Suprapubic skin (tissue), 4 donors: ENCODE data around the gene FSTL3. TPM values are rescaled to one million over a fixed set of nuclear protein-coding genes. Genes with fewer than 3 reads are reported as not detected.

Experiments
- DNase-seq, 2 donors: peaks; one replicate each; pipeline ENCODE4 v3.0.0-alpha.2; 2019; ENCODE audit warnings: low spot score in 2 of 2
- H3K27ac ChIP-seq: fragments of 200-600 bp; sonication (generic); one replicate; pipeline ENCODE4 v1.5.1; 2019
- H3K27me3 ChIP-seq: fragments of 200-600 bp; sonication (generic); one replicate; pipeline ENCODE4 v1.5.1; 2019
- H3K36me3 ChIP-seq: fragments of 200-600 bp; sonication (generic); one replicate; pipeline ENCODE4 v1.5.1; 2019
- H3K4me1 ChIP-seq: fragments of 200-600 bp; sonication (generic); one replicate; pipeline ENCODE4 v1.5.1; 2019
- H3K4me3 ChIP-seq: fragments of 200-600 bp; sonication (generic); one replicate; pipeline ENCODE4 v1.5.1; 2019; ENCODE audit warnings: mild to moderate bottlenecking
- H3K9me3 ChIP-seq: fragments of 200-600 bp; sonication (generic); one replicate; pipeline ENCODE4 v1.5.1; 2019
- EP300 ChIP-seq: sonication (generic); formaldehyde crosslinking; IDR thresholded peaks from one replicate; pipeline ENCODE4 v1.6.1; 2017; ENCODE audit warnings: antibody characterized with exemption
- POLR2A ChIP-seq, 2 donors: fragments of 450-650 bp; IDR thresholded peaks; one replicate each; pipeline ENCODE4 v1.6.1; 2017; ENCODE audit warnings: antibody characterized with exemption in 2 of 2, mild to moderate bottlenecking in 2 of 2, moderate library complexity in 2 of 2
- POLR2AphosphoS5 ChIP-seq, 3 donors: sonication (generic); formaldehyde crosslinking; IDR thresholded peaks; one replicate each; pipeline ENCODE4 v1.6.1; 2017; ENCODE audit warnings: antibody characterized with exemption in 3 of 3
- WGBS: methylation state at CpG from one replicate; pipeline ENCODE4 v1.1.5; 2018; 5-methylcytosine and 5-hydroxymethylcytosine counted together
- total RNA-seq, 4 donors: library from RNA; depleted of rRNA; stranded (reverse); fragments of >200 nt; gene quantifications; one replicate each; pipeline ENCODE4 v1.1.0, GENCODE V29; 2016
- TF ChIP-seq, protein P1 (sequence below), 2 donors: fragments of 200-600 bp in 1 of 2; fragments of 450-650 bp in 1 of 2; sonication (generic) in 1 of 2; IDR thresholded peaks; one replicate each; pipeline ENCODE4 v1.5.1; 2016 to 2019; ENCODE audit warnings: antibody characterized with exemption in 2 of 2, mild to moderate bottlenecking in 1 of 2, moderate library complexity in 1 of 2

FSTL3 gene
- total RNA-seq, 4 donors from 2014 or later = 19.6 to 61.4 (median 59.0) TPM

DNA sequence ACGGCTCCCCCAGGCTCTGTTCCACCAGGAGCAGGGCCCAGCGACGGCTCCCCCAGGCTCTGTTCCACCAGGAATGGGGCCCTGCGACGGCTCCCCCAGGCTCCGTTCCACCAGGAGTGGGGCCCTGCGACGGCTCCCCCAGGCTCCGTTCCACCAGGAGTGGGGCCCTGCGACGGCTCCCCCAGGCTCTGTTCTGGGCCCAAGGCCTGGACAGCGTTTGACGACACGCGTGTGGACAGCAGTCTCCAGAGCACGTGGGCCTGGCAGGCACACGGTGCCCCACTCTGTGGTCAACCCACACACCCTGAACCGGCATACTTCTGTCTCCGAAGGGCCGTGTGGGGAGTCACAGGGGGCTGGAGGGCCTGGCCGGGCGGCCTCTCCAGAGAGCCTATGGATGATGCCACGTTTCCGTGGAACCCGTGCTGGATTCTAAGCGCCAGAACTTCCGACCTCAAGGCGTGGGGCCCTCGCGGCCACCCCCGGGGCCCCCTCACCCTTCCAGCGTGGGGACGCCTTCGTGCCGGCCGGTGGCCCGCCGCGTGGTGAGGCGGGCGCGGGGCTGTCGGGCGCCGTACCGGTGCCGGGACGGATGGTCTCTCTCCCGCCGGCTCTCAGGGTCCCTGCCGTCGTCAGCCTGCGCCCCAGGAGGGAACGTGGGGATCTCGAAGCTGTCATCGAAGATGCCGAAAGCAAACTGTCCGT is 24.9 kb upstream of the FSTL3 start:
- no peak for DNase-seq
- peaks cover 7% of the 10 kb centered on the region for H3K4me1 ChIP-seq
- no peak overlapping the region for H3K27ac ChIP-seq
- H3K36me3 ChIP-seq = peaks cover 78% of the 10 kb centered on the region
- 97% methylated on average over 40 of the region's 58 CpGs for WGBS
- H3K9me3 ChIP-seq = no peaks in the 10 kb centered on the region
- no peak overlapping the region for H3K4me3 ChIP-seq
- H3K27me3 ChIP-seq = no peaks in the 10 kb centered on the region
- no peak for TF ChIP-seq EP300
- TF ChIP-seq POLR2A (IDR thresholded peaks at IDR 0.05) = no peak
- TF ChIP-seq, protein P1, sequence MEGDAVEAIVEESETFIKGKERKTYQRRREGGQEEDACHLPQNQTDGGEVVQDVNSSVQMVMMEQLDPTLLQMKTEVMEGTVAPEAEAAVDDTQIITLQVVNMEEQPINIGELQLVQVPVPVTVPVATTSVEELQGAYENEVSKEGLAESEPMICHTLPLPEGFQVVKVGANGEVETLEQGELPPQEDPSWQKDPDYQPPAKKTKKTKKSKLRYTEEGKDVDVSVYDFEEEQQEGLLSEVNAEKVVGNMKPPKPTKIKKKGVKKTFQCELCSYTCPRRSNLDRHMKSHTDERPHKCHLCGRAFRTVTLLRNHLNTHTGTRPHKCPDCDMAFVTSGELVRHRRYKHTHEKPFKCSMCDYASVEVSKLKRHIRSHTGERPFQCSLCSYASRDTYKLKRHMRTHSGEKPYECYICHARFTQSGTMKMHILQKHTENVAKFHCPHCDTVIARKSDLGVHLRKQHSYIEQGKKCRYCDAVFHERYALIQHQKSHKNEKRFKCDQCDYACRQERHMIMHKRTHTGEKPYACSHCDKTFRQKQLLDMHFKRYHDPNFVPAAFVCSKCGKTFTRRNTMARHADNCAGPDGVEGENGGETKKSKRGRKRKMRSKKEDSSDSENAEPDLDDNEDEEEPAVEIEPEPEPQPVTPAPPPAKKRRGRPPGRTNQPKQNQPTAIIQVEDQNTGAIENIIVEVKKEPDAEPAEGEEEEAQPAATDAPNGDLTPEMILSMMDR (IDR thresholded peaks at IDR 0.05) = no peak
- no peak for TF ChIP-seq POLR2AphosphoS5 (IDR thresholded peaks at IDR 0.05)

DNA sequence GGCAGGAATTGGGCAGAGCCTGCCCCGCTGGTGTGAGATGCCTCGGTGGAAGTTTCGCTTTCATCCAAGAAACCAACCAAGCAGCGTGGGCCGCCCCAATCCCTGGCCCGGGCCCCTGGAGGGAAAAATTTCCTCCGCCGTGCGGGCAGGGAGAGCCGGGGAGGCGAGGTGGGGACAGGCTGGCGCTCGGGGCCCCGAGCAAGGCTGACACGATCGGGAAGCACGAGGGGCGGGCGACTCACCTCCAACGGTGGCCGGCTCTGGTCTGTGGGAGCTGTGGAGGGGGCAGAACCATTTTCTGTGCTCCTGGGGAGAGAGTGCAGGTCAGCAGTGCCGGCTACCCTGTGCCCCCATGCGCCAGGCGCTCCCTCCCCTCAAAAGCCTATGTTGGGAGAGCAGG is 24.2 kb upstream of the FSTL3 start:
- Histone ChIP-seq H3K9me3 (no peaks in the 10 kb centered on the region), H3K4me1 (peaks cover 14% of the 10 kb centered on the region), H3K27me3 (no peaks in the 10 kb centered on the region), H3K4me3 (no peak overlapping the region), H3K36me3 (peaks cover 76% of the 10 kb centered on the region), H3K27ac (no peak overlapping the region)
- 91% methylated on average over 14 of the region's 24 CpGs for WGBS
- no peak for DNase-seq
- TF ChIP-seq POLR2AphosphoS5 (IDR thresholded peaks at IDR 0.05) (no peak), POLR2A (IDR thresholded peaks at IDR 0.05) (no peak), EP300 (no peak)
- TF ChIP-seq, protein P1 (IDR thresholded peaks at IDR 0.05) = no peak

DNA sequence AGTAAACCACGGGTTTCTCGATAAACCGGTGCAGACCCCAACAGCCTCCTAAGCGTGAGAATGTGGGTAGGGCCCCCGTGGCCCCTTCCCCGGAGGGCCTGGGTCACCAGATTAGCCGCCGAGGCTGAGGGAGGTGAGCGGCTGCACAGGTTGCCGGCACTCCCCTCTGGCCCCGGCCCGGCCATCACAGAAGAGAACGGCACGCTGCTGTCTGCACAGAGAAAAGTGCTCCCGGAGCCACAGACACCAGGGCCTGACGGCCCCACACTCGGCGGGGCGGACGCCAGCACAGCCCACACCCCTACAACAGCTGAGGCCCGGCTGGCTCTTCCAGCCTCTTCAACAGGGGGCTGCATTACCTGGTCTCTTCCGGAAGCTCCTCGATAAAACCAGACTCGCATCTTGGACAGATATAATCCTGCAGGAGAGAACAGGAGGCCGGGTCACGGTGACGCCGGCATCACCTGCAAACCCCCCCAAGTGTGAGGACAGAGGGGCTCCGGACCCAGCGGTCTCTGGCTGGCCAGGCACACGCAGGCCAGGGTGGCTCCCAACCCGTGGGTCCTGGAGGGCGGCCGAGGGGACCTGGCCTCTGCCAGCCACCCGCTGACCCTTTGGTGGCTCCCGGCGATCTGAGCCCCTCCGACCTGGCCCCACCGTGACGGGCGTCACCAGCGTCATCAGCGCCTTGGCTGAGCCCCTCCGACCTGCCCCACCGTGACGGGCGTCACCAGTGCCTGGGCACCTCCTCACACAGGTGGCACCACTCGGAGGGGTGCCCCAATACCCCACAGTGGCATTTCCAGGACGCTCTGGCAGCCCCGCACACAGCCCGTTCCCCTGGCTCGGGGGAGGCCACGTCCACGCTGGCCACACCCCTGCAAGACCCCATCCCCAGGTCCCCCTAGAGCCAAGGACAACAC is 23.5 kb upstream of the FSTL3 start:
- no peaks in the 10 kb centered on the region for H3K9me3 ChIP-seq
- H3K27me3 ChIP-seq = no peaks in the 10 kb centered on the region
- peaks cover 21% of the 10 kb centered on the region for H3K4me1 ChIP-seq
- DNase-seq = no peak
- 95% methylated on average over 25 of the region's 54 CpGs for WGBS
- H3K27ac ChIP-seq = no peak overlapping the region
- TF ChIP-seq EP300 (no peak), POLR2AphosphoS5 (IDR thresholded peaks at IDR 0.05) (no peak), POLR2A (IDR thresholded peaks at IDR 0.05) (no peak)
- TF ChIP-seq, protein P1 (IDR thresholded peaks at IDR 0.05) = no peak
- H3K4me3 ChIP-seq = no peak overlapping the region
- H3K36me3 ChIP-seq = peaks cover 75% of the 10 kb centered on the region

DNA sequence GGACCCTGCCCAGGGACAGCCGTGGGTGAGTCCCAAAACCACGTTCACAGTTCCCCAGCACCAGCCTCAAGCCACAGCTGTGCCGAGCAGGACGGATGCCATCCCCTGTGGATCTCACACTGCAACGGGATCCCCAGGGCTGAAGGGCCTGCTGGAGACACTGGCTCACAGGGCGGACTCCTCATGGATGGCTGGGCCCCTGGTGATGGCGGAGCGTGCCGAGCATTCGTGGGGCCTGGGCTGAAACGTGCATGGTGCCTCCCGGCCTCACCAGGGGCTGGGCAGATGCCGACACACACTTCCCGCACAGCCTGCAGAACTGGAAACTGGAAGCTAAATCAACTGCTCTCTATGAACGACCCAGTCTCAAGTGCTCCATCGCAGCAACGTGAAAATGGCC is 22.8 kb upstream of the FSTL3 start:
- H3K36me3 ChIP-seq = peaks cover 68% of the 10 kb centered on the region
- no peak overlapping the region for H3K4me3 ChIP-seq
- TF ChIP-seq POLR2A (IDR thresholded peaks at IDR 0.05) (no peak), EP300 (no peak), POLR2AphosphoS5 (IDR thresholded peaks at IDR 0.05) (no peak)
- TF ChIP-seq, protein P1 (IDR thresholded peaks at IDR 0.05) = no peak
- H3K4me1 ChIP-seq = peaks cover 28% of the 10 kb centered on the region
- no peaks in the 10 kb centered on the region for H3K27me3 ChIP-seq
- H3K9me3 ChIP-seq = no peaks in the 10 kb centered on the region
- WGBS = 90% methylated on average over 7 of the region's 17 CpGs
- DNase-seq = no peak
- no peak overlapping the region for H3K27ac ChIP-seq

DNA sequence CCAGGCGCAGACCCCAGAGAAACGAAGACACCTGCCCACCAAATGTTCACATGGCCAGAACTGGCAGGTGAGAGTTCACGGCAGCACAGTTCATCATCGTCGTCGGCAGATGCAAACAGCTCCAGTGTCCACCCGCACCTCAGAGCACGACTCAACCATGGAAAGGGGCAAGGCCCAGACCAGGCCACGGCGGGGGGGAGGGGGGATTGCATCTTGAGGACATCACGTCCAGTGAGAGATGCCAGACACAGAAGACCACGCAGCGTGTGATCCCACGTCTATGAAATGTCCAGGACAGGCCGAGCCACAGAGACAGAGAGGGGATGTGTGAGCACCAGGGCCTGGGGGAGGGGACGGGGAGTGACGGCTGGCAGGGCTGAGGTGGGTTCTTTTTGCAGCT is 20.5 kb upstream of the FSTL3 start:
- H3K36me3 ChIP-seq = peaks cover 47% of the 10 kb centered on the region

More for the DNA sequence above, 20.5 kb upstream of the FSTL3 start:
- Histone ChIP-seq H3K27ac (no peak overlapping the region), H3K4me3 (no peak overlapping the region), H3K9me3 (no peaks in the 10 kb centered on the region), H3K4me1 (peaks cover 51% of the 10 kb centered on the region), H3K27me3 (no peaks in the 10 kb centered on the region)
- WGBS = 79% methylated on average over 10 of the region's 17 CpGs
- DNase-seq = no peak
- TF ChIP-seq, protein P1 (IDR thresholded peaks at IDR 0.05) = no peak
- TF ChIP-seq EP300 (no peak), POLR2AphosphoS5 (IDR thresholded peaks at IDR 0.05) (no peak), POLR2A (IDR thresholded peaks at IDR 0.05) (no peak)
